VCaP (cell line): ENCODE data around the gene PDZD7.

Experiments
- H3K27ac ChIP-seq: fragments of 450-650 bp; 2 replicates; pipeline ENCODE4 v1.5.1; 2017
- TF ChIP-seq, protein P1 (sequence below): fragments of 450-650 bp; conservative IDR thresholded peaks from 2 replicates; pipeline ENCODE4 v1.5.1; 2017; ENCODE audit warnings: mild to moderate bottlenecking, moderate library complexity

Gene PDZD7

DNA sequence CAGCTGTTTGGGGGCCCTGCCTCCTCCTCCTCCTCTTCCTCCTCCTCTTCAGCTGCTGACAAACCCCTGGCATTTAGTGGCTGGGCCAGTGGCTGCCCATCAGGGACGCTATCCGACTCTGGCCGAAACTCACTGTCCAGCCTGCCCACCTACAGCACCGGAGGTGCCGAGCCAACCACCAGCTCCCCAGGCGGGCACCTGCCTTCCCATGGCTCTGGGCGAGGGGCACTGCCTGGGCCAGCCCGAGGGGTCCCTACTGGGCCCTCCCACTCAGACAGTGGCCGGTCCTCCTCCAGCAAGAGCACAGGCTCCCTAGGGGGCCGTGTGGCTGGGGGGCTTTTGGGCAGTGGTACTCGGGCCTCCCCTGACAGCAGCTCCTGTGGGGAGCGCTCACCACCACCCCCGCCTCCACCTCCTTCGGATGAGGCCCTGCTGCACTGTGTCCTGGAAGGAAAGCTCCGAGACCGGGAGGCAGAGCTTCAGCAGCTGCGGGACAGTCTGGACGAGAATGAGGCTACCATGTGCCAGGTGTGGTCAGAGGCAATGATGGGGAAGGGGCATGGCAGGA is 27.2 kb downstream of the PDZD7 start:
- H3K27ac ChIP-seq, result no peak overlapping the region
- TF ChIP-seq, protein P1, sequence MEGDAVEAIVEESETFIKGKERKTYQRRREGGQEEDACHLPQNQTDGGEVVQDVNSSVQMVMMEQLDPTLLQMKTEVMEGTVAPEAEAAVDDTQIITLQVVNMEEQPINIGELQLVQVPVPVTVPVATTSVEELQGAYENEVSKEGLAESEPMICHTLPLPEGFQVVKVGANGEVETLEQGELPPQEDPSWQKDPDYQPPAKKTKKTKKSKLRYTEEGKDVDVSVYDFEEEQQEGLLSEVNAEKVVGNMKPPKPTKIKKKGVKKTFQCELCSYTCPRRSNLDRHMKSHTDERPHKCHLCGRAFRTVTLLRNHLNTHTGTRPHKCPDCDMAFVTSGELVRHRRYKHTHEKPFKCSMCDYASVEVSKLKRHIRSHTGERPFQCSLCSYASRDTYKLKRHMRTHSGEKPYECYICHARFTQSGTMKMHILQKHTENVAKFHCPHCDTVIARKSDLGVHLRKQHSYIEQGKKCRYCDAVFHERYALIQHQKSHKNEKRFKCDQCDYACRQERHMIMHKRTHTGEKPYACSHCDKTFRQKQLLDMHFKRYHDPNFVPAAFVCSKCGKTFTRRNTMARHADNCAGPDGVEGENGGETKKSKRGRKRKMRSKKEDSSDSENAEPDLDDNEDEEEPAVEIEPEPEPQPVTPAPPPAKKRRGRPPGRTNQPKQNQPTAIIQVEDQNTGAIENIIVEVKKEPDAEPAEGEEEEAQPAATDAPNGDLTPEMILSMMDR, result no peak

DNA sequence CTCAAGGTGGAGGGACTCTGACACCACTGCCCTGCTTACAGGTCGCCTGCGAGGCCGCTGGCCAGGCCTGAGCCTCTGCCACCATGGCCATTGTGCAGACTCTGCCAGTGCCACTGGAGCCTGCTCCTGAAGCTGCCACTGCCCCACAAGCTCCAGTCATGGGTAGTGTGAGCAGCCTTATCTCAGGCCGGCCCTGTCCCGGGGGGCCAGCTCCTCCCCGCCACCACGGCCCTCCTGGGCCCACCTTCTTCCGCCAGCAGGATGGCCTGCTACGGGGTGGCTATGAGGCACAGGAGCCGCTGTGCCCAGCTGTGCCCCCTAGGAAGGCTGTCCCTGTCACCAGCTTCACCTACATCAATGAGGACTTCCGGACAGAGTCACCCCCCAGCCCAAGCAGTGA is 28.5 kb downstream of the PDZD7 start:
- TF ChIP-seq, protein P1, result no peak
- H3K27ac ChIP-seq, result peak overlapping the region; percentile 94; the same call in 1 of the 2 replicates

DNA sequence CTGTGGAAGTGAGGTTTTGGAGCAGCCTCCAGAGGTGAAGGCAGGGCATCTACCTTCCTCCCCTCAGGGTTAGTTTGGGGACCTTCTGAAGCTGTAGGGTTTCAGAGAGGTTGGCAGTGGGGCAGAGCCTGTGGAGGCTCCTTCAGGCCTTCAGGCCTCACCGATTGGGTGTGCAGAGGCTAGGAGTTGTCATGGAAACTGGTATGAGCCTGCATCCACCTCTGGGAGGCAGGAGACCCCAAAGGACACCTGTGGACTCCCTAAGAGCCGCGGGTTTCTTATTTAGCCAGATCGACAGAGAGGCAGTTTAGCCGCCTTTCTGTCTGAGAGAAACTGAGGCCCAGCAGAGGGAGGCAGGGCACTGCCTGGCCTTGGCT is 29.3 kb downstream of the PDZD7 start:
- H3K27ac ChIP-seq, result peak overlapping the region; percentile 94; the same call in 1 of the 2 replicates

DNA sequence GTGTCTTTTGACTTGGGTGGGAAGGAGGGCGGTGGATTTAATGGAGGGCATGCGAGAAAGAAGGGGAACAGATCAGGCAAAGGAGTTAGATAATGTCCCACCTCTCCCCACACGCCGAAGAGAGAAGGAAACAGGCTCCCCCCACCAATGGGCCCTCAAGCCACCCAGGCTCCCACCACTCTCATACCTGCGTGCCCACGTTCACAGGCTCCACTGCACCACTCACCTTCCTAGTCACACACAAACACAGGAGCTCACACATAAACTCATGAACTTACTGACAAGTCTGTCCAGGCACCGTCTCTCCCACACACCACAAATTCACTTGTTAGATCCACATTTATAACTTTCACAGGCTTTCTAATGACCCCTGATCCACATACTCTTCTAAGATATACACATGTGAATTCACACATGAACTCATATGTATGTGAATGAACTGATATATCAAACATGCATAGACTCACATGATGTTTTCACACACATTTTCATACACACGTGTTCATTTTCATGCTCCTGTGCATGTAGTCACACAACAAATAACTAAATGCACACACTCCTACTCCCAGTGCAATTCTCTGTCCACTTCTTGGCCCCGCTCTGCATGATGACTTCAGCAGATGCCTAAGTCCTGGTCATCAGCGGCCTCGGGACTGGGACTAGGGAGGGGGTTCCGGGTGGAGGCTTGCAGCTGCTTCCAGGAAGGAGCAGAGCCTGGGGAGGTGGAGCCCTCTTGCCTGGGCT is 29.8 kb downstream of the PDZD7 start:
- TF ChIP-seq, protein P1, result no peak
- H3K27ac ChIP-seq, result peak overlapping the region; percentile 94

More for the DNA sequence above, 29.3 kb downstream of the PDZD7 start:
- TF ChIP-seq, protein P1, result no peak

DNA sequence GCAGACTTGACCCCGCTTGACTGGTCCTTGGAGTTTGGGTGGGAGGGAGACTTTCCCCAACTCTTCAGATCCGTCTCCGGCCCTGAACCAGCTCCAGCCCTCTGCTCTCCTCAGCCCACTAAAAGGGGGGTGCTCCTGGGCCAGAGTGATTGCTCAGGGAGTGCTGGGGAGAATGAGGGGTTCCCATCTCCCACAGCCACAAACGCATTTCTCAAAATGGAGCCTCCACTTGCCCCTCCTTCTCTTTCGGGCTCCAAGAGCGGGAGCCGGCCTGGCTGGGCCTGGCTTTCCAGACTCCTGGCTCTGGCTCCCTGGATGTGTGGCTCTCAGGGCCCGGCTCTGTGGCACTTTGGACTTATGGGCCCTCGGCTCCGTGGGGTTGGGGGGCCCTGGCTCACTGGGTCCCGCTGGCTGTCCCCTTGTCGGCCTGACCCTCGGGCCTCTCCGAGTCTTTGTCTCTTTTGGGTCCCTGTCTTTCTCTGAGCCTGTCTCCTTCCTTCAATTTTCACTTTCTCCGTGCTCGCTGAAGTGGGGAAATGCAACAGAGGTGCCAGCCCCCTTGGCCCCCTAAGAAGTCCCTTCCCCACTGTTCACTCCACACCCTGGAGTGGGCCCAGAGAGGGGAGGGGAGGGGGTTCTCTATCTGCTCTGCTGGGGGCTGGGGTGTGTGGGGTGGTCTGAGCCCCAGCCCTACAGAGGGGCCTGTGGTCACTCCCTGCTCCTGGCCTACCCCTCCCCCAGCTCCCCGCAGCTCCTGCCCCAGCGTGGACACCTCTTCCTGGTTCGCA is 30.6 kb downstream of the PDZD7 start:
- peak overlapping the region; percentile 94 for H3K27ac ChIP-seq
- TF ChIP-seq, protein P1, result no peak

DNA sequence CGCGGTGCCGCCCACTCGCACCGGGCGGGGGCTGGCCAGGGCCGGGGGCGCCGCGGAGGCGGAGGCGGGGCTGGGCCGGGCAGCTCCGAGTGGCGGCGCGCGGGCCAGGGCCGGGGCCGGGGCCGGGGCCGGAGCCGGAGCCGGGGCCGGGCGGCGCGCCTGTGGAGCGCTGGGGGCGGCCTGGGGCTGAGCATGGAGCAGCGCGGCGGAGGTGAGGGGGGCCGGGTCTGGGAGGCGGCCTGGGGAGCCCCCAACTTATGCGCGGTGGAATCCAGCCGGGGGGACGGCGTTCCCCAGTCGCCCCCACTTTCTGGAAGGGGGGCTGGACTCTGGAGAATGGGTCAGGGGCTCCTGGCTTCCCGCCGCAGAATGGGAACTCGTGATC is 31.2 kb downstream of the PDZD7 start, which contains the start of gene LZTS2:
LZTS2 (plus strand) TSS at position 67 of the 385 bp plus-strand sequence. CDS start 2,731 bp downstream, outside the sequence.
- H3K27ac ChIP-seq, result peak within 1 kb of the TSS; percentile 94
- TF ChIP-seq, protein P1, result no peak
